AG04450 (cell line): ENCODE measurements around the gene SH3PXD2B. TPM values are rescaled to one million over a fixed set of nuclear protein-coding genes. Genes with fewer than 3 reads are reported as not detected.

Experiments used
- CTCF ChIA-PET: fragments of 300-600, 350-600 bp; formaldehyde crosslinking; extraction: SDS; loops from one replicate; lab custom pipeline; 2022; ENCODE audit warnings: antibody characterized with exemption, inconsistent platforms; lab: Charles Lee
- POLR2A ChIA-PET: fragments of 350-600 bp; formaldehyde crosslinking; extraction: SDS; loops from one replicate; lab custom pipeline; 2021; ENCODE audit warnings: antibody characterized with exemption, inconsistent platforms; lab: Yijun Ruan, JAX
- DNase-seq: peaks from one replicate; pipeline ENCODE4 v3.0.0-alpha.2; 2011; ENCODE audit warnings: low read depth, low spot score
- H3K27ac ChIP-seq: one replicate; pipeline ENCODE4 v1.5.1; 2012; ENCODE audit warnings: low read depth, low read length, control low read depth
- H3K27me3 ChIP-seq: one replicate; pipeline ENCODE4 v1.6.0; 2012; ENCODE audit warnings: low read length; ENCODE audit not compliant: control insufficient read depth, insufficient read depth
- H3K4me3 ChIP-seq: 2 replicates; pipeline ENCODE4 v1.5.1; 2011; ENCODE audit warnings: mild to moderate bottlenecking, low read depth, low read length, control low read depth
- H3K9me3 ChIP-seq: 2 replicates; pipeline ENCODE4 v1.5.1; 2012; ENCODE audit warnings: low read length; ENCODE audit not compliant: control insufficient read depth, insufficient read depth
- polyA plus RNA-seq: library from polyadenylated mRNA; depleted of rRNA; stranded (reverse); fragments of >200 nt; gene quantifications from 2 replicates; pipeline ENCODE4 v1.2.3, GENCODE V29; 2011
- TF ChIP-seq, protein P1 (sequence below): IDR thresholded peaks from 2 replicates; pipeline ENCODE4 v1.5.1; 2011; ENCODE audit warnings: low read depth, low read length, control low read depth, inconsistent platforms

The SH3PXD2B gene
- polyA plus RNA-seq, 1 experiment, result 39.1 TPM

GRCh38 chr5:172364773-172365172, 89.6 kb downstream of the SH3PXD2B start:
- no peaks in the 10 kb centered on the region for H3K27me3 ChIP-seq
- no peak for DNase-seq
- ChIA-PET POLR2A (no interaction called here), CTCF (no interaction called here)
- H3K27ac ChIP-seq, result no peak overlapping the region
- H3K4me3 ChIP-seq, result no peak overlapping the region
- H3K9me3 ChIP-seq, result no peaks in the 10 kb centered on the region
- TF ChIP-seq, protein P1, sequence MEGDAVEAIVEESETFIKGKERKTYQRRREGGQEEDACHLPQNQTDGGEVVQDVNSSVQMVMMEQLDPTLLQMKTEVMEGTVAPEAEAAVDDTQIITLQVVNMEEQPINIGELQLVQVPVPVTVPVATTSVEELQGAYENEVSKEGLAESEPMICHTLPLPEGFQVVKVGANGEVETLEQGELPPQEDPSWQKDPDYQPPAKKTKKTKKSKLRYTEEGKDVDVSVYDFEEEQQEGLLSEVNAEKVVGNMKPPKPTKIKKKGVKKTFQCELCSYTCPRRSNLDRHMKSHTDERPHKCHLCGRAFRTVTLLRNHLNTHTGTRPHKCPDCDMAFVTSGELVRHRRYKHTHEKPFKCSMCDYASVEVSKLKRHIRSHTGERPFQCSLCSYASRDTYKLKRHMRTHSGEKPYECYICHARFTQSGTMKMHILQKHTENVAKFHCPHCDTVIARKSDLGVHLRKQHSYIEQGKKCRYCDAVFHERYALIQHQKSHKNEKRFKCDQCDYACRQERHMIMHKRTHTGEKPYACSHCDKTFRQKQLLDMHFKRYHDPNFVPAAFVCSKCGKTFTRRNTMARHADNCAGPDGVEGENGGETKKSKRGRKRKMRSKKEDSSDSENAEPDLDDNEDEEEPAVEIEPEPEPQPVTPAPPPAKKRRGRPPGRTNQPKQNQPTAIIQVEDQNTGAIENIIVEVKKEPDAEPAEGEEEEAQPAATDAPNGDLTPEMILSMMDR, result no peak

DNA sequence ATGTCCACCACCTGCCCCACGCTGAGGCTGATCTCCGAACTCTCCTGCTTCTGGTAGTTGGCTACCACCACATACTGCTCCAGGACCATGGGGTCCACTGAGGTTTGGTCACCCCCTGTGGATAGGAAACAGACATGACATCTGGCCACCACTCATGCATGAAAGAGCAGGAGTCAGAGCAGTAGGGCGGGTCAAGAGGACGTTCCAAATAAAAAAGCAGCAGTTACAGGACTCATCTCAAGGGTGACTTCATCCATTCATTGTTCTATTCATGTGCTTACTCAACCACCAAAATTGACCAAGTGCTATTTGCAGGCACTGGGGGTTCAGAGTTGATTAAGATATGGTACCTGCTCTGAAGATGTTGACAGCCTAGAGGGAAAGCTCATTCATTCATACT, 91.6 kb downstream of the SH3PXD2B start:
- Histone ChIP-seq H3K27ac (peak overlapping the region; percentile 99), H3K4me3 (no peak overlapping the region), H3K9me3 (no peaks in the 10 kb centered on the region), H3K27me3 (no peaks in the 10 kb centered on the region)
- CTCF ChIA-PET, result no interaction called here
- no peak for DNase-seq
- TF ChIP-seq, protein P1, result no peak
- POLR2A ChIA-PET, result no interaction called here

DNA sequence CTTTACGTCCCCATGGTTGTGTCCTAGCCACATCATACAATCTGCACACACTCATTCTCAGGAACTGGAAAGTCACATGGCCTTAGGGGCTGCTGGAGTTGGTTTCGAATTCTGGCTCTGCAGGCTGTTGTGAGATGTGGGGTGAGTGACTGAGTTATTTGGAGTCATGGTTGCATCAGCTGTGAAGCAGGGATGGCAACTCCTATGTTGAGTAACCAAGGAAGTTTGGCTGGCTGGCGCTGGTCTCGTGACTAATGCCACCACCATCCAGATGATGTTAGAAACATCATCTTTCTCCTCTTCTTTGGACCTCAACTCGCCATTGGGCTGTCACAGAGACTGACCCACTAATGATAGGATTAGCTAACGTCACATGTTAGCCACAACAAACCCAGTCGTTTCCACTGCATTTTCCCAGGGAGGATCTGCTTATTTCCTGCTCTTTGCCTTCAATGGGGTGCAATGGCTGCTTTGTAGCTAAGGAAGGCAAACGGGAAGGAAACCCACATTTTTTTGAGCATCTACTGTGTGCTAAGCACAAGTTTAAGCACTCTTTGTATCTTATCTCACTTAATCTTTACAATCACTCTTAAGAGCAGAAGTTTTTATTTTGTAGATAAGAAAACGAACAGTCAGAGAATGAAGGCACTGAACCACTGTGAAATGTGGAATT, 92.6 kb downstream of the SH3PXD2B start:
- Histone ChIP-seq H3K4me3 (no peak overlapping the region), H3K27me3 (no peaks in the 10 kb centered on the region), H3K9me3 (no peaks in the 10 kb centered on the region), H3K27ac (peak overlapping the region; percentile 99)
- POLR2A ChIA-PET, result interaction anchor here (0.9 to 1.2 kb wide), 2 partner anchors 14 to 18 kb away, joined by 3 to 4 read pairs; no protein-coding TSS in a partner anchor
- TF ChIP-seq, protein P1, result no peak
- CTCF ChIA-PET, result interaction anchor here (2.2 kb wide), 1 partner anchor 9 kb away, joined by 11 read pairs; no protein-coding TSS in a partner anchor
- peak; percentile 97 for DNase-seq

DNA sequence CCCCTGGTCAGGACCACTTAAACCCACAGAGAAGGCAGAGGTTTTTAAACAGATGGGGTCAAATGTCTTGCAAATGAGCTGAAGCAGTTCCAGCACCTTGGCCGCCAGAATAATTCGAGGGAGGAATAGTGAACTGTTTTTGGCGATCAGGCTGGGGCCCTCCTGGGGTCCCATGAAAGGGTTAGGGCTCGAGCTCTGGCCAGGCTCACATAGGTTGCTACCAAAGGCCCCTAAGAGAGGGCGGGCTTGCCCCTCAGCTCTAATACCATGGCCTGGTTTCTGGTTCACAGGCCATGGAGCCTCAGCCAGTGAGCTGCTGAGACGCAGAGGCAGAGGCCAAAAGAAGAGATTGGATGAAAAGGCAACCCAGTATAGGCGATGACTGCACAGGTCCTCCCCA, 96.0 kb downstream of the SH3PXD2B start:
- TF ChIP-seq, protein P1, result no peak
- H3K9me3 ChIP-seq, result no peaks in the 10 kb centered on the region; the same call in 1 of the 2 replicates
- DNase-seq, result no peak
- ChIA-PET CTCF (interaction anchor here (0.8 kb wide), 1 partner anchor 12 kb away, joined by 3 read pairs; no protein-coding TSS in a partner anchor), POLR2A (no interaction called here)
- H3K27ac ChIP-seq, result no peak overlapping the region
- H3K27me3 ChIP-seq, result no peaks in the 10 kb centered on the region
- no peak overlapping the region for H3K4me3 ChIP-seq

GRCh38 chr5:172356527-172356926, 97.8 kb downstream of the SH3PXD2B start:
- CTCF ChIA-PET, result no interaction called here

More at GRCh38 chr5:172356527-172356926, 97.8 kb downstream of the SH3PXD2B start:
- TF ChIP-seq, protein P1, result no peak
- H3K27ac ChIP-seq, result no peak overlapping the region
- H3K4me3 ChIP-seq, result no peak overlapping the region
- POLR2A ChIA-PET, result no interaction called here
- H3K27me3 ChIP-seq, result no peaks in the 10 kb centered on the region
- no peaks in the 10 kb centered on the region; the same call in 1 of the 2 replicates for H3K9me3 ChIP-seq
- DNase-seq, result no peak
